NCI-H510A (cell line): ENCODE results near the gene GPR176.
A peak's percentile ranks its signal among the peaks of the same experiment; 100 is the strongest.
"Not testable (repeated sequence)": the region's sequence is repeated elsewhere in the genome, so short reads cannot be mapped to it uniquely, and the experiment has no call there.

Experiments used
- DNase-seq: peaks from one replicate; lab custom pipeline; 2025; lab: John Stamatoyannopoulos, UW

Gene GPR176

DNA sequence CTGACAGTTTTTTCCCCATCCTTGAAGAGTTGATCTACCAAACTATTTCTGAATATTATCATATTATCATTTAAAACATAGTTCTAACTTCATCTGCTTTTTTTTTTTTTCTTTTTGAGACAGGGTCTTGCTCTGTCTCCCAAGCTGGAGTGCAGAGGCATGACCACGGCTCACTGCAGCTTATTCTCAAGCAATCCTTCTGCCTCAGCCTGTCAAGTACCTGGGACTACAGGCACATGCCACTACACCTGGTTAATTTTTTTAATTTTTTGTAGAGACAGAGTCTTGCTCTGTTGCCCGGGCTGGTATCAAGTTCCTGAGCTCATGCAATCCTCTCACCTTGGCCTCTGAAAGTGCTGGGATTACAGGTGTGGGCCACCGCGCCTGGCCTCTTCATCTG is 15.2 kb upstream of the GPR176 start:
- DNase-seq: no peak

DNA sequence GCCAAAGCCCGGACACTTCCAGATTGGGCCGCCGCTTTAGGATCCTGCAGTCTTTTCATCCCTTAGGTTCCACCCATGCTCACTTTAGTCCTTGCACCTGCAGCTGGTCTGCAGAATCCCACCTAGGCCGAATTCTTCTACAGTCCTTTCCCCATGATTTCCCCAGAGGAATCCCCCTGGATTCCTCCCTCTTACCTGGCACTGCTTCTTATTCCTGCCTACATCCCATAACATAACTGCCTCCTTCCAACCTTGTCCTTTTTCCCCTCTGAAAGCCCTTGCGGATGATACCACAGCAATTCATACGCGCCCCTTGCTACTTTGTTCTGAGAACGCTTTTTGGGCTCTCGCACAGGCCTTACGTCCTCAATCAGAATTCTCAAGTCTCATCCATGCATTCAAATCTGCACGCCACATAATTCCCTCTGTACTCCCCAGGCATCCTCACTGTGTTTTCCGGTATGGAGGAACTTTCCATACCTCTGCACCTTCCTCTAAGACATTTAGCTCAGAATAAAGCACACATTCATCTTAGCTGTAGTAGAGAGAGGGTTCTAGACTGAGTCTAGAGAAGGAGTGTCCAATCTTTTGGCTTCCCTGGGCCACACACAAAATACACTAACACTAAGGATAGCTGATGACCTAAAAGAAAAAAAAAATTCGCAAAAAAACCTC is 14.5 kb upstream of the GPR176 start:
- no peak for DNase-seq

DNA sequence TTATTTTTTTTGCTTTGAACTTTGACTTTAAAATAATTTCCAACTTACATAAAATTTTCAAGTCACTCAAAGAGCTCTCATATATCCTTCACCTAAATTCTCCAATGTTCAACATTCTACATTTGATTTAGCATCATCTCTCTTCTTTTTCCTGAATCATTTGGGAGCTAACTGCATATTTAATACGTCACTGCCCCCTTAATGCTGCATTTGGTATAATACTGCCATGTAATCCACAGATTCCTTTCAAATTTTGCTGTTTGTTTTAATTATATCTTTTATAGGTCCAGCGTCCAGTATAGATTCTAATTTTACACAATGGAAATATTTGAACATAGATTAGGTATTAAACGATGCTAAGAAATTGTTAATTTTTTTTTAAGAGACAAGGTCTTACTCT is 11.5 kb upstream of the GPR176 start:
- DNase-seq: no peak

DNA sequence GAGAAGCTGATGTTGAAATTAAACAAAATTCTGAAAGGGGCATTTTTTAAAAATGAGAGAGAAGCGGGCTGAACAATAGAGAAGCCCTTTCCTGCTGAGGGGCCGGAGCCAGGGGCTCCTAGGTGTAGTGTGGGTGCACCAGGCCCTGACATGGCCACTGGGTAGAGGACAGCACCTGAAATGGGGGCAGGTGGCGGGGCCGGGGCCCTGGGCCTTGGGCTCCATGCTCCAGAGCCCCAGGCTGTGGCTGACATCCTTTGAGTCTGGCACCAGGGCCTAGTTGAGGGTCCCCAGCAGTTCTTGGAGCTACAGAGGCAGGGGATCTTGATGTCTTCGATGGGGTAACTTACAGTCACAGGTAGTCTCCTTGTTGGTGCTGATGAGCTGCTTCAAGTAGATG is 6.5 kb upstream of the GPR176 start:
- DNase-seq: no peak

DNA sequence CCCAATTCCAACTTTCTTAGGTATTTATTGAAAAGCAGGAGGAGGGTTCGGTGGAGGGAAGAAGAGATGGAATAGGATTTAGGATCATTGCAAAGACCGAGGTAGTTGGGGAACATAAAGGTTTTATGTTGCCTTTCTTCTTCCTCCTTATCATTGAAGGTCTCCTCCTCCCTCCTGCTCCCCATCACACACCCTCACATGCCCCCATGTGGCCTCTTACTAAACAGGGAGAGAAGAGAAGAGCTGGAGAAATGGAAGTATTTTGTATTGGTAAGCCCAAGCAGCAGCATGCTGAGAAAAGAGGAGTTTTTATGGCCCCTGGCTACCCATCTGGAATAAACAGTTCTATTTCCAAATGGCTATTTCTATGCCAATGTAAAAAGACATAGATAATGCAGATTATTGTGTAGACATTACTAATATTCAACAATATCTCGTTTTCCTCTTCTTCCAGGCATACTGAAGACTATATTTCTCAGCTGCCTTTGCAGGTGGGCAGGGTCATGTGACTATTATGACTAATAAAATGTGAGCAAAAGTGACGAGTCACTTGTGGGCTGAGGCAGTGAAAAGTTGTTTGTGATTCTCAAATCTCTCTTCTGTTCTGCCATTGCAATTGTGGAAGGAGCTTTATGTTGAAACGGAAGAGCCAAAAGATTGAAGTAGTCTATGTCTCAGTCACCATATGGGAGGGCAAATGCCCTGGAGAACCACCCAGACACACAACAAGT is 5.2 kb upstream of the GPR176 start:
- DNase-seq: no peak

DNA sequence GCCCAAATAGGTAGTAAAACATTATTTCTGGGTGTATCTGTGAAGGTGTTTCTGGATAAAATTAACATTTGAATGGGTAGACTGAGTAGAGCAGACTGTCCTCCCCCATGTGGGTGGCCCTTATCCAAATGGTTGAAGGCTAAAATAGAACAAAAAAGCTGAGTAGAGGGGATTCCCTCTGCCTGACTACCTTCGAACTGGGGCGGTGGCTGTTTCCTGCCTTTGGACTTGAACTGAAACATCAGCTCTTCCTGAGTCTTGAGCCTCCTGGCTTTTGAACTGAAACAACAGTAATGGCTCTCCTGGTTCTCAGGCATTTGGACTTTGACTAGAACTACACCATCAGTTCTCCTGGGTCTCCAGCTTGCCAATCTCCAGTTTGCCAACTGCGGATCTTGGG is 4.4 kb upstream of the GPR176 start:
- no peak for DNase-seq

DNA sequence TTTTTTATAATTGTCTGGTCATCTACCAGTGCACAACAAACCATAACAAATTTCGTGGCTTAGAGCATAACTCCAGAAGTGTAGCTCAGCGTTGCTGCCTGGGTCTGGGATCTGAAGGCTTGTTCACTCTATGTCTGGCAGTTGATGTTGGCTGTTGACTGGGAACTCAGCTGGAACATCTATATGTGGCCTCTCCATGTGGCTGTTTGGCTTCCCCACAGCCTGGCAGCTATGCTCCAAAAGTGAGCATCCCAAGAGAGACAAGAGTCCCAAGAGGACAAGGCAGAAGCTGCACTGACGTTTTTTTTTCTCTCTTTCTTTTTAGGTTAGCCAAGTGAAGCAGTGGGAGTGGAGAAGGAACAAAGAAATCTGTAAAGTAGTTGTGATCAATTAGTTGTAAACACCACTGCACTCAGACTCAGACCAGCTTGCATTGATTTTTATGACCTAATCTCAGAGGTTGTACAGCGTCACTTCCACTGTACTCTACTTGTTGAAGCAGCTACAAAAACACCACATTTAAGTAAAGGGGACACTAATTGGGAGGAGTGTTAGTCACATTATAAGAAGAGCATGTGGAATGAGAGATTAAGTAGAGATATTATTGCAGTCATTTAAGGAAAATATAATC is 2.5 kb upstream of the GPR176 start:
- DNase-seq: no peak

DNA sequence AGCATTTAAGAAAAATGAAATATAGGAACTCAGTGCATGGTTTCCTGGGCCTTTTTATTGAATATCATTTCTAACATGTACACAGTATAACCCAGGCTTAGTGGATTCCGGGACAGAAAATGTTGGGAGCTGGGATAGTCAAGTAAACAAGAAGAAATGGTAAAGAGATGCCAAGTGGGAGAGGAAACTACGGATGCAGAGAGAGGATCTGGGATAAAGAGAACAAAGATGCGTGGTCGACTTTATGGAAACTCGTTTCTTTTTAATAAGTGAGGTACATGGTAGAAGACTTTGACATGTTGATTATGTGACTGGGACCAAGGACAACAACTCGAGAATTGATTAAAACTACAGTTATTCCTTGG is 1.2 kb upstream of the GPR176 start:
- DNase-seq: no peak

DNA sequence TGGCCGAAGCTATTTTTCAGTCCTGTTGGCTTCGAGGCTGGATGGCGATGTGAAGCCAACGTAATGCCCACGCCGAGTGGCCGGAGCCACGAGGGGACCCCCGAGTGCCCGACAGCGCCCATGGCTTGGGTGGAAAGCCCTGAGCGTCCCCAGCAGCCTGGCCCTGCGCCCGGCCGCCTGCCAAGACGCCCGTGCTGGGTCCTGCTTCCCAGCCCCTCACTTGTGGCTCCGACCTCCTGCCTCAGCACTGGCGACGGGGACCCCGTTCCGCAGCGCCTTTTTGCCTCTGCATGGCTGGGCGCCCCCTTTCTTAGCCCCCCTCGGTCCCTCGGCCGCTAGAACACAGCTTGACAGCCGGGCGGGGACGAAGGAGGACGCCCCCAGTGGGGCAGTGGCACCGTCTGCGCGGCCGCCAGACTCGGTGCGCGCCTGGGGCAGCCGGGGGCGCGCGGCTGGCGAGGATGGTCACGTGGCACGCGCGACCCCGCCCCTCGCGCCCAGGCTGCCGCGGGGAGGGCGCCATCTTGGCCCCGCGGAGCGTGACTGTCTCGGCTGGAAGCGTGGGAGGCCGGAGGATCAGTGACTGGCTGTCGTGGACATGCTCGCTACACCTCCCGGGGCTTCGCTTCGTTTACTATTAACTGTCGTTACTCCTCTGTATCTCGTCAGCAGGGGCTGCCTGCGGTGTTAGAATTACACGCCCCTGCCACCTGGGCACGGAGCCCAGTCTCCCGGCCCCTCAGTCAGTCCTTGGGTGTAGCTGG is 626 bp upstream of the GPR176 start:
- DNase-seq: peak; percentile 32

DNA sequence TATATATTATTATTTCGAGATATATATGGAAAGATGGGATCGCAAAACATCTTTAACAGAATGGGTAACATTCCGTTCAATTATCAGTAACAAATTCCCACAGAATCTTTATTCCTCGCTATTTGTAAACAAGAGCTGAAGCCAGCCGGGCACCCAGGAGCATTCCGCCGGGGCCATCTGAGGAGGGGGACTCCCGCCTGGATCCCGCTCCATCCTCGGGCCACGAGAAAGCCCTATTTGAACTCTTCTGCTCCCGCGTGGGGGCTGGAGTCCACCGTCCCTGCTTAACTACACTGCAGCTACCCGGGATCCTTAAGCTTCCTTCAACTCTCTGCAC is 687 bp downstream of the GPR176 start:
- no peak for DNase-seq

DNA sequence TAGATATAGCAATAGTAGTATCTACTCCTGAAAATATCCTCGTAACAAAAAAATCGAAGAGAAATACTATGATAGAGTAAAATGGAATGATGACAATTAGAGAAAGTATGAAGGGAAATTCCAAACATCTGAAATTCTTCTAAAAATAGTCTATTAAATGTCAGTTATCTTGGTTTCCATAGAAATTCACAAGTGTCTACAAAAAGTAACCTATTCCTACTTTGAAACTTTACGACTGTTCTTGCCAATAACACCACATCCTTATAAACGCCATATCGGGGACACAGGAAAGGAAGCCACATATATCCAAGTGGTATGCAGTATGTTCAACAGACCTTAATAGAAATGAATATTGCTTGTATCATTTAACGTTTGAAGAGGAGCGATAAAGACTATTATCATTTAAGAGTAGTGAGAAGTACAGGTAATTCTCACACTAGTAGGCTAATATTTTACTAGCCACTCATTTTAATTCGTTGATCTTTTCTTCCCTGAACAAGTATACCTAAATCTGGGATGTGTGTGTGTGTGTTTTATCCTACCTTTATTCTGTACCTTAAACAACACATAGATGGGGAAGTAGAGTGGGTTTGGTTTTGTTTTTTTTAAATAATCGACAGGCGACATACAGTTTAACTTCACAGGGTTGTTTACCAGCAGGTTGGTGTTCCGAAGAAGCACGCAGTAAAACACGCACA is 1.2 kb downstream of the GPR176 start:
- no peak for DNase-seq

DNA sequence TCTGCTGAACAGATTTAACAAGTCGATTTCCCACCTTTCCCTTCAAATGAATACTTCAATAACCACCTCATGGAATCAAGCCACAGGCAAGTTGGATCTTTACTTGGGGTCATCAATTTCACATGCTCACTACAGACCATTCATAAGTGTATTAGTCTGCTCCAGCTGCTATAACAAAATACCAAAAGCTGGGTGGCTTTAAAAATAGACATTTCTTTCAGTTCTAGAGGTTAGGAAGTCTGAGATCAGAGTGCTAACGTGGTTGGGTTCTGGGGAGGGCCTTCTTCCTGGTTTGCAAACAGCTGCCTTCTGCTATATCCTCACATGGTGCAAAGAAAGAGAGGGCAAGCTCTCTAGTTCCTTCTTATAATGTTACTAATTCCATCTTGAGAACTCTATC is 5.1 kb downstream of the GPR176 start:
- DNase-seq: no peak

DNA sequence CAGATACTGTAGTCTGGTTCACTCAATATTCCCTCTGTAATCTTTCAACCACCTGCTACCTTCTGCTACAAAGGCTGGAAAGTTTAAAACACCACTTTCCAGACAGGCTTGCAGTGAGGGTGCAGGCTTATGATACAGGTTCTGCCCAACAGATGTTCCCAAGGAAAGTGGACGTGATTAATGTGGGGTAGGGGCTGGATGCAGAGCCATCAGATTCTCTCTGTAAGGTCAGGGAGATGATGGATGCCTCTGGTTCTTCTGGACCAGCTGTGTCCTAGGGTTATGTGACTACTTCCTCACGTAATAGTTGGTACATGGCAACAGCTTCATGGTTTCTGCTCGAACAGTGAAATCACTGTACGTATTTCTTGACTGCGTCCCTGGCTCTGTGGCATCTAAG is 11.1 kb downstream of the GPR176 start:
- no peak for DNase-seq

DNA sequence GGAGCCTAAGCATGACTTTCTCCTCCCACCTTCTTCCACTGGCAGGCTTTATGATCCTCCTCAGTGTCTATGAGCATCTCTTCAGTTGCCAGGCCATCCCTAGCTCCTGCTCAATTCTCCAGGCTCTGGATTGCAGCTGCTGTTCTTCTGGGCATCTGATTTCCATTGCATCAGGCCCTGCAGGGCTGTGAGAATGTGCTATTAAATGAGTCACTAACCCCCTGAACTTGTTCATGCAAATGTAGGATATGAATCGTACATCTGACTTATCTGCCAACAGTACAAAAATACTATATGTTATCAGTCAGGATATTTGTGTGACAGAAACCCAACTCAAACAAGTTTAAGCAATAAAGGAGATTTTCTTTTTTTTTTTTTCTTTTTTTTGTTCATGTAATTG is 11.9 kb downstream of the GPR176 start:
- DNase-seq: no peak

DNA sequence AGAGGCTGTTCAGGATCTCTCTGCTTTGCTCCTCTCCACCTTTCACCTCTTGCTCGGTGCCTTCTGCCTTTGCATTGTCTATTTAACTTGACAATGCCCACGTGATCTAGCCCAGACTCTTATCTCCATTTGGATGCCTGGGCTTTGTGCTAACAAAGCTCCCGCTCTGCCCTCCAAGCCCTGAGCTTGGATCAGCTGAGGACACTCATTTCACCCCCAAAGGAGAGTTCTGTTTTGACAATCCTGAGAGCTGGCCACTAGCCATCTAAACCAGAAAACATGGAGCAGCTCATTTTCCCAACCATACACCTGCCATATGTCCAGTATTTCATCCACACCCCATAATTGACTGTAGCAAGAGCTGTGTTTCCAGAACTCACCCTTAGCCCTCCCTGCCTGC is 12.8 kb downstream of the GPR176 start:
- DNase-seq: no peak

DNA sequence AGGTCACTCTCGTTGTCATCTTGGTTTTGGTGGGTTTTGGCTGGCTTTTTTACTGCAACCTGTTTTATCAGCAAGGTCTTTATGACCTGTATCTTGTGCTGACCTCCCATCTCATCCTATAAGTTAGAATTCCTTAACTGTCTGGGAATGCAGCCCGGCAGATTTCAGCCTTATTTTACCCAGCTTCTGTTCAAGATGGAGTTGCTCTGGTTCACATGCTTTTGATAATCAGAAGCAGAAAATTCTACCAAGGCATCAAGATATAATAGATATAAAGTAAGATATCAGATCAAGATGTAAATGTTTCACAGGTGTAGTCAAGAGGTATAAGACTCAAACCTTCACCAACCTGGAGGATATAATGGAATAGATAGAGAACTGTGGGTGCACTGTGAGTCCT is 16.0 kb downstream of the GPR176 start:
- DNase-seq: no peak

DNA sequence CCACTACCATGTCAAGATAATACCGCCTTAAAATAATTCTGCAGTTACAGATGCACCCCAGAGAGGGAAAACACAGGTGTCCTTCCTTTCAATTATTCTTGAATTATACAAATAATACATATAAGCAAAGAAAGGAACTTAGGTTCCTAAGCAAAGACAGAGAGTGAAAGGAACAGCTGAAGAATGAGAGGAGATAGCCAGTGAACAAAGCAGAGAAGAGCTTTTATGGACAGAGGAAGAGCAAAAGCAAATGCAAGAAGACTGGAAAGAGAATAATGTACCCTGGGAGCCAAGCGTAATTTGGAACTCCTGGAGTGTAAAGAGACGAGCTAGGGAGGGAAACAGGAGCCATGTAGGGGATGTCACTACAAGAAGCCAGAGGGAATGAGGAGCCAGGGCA is 21.7 kb downstream of the GPR176 start:
- no peak for DNase-seq

DNA sequence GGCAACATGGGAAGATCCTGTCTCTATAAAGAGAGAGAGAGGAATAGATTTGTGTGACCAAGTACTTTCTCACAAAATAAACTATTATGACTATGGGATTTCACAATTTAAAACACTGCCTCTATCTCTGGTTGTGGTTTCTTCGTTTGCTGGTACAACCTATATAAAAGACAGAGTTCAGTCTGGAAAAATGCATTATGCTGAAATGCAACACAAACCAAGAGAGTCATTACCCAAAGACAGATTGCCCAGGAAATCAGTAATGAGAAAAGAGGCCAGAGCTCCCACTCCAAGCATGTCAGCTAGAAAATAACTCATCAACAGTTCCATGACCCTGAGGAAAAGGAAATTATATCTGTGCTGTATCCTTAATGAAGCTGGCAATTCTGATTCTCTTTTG is 23.2 kb downstream of the GPR176 start:
- no peak for DNase-seq

DNA sequence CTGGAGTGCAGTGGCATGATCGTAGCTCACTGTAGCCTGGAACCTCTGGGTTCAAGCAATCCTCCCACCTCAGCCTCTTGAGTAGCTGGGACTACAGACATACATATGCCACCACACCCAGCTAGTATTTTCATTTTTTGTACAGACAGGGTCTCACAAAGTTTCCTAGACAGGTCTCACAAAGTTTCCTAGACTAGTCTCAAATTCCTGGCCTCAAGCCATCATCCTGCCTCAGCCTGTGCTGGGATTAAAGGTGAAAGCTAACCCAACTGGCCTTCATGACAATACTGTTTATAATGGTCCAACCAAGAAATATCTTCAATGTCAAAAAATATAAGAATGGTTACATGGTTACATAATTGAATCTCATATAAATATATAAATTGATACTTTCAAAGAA is 24.0 kb downstream of the GPR176 start:
- no peak for DNase-seq

DNA sequence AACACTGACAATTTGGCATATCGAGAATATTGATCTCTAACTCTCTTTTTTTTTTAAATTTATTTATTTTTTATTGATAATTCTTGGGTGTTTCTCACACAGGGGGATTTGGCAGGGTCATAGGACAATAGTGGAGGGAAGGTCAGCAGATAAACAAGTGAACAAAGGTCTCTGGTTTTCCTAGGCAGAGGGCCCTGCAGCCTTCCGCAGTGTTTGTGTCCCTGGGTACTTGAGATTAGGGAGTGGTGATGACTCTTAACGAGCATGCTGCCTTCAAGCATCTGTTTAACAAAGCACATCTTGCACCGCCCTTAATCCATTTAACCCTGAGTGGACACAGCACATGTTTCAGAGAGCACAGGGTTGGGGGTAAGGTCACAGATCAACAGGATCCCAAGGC is 27.0 kb downstream of the GPR176 start:
- not testable (repeated sequence) for DNase-seq

DNA sequence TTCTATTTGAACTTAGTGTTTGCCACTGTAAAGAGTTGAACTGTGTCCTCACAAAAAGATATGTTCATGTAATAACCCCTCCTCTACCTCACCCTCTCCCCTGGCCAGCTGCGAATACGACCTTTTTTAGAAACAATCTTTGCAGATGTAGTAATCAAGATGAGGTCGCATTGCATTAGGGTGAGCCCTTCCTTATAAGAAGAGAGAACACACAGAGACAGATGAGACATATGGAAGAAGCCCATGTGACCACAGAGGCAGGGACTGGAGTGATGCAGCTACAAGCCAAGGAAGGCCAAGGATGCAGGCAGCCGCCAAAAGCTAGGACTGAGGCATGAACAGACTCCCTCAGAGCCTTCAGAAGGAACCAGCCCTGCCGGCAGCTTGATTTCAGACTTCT is 27.6 kb downstream of the GPR176 start:
- DNase-seq: no peak

DNA sequence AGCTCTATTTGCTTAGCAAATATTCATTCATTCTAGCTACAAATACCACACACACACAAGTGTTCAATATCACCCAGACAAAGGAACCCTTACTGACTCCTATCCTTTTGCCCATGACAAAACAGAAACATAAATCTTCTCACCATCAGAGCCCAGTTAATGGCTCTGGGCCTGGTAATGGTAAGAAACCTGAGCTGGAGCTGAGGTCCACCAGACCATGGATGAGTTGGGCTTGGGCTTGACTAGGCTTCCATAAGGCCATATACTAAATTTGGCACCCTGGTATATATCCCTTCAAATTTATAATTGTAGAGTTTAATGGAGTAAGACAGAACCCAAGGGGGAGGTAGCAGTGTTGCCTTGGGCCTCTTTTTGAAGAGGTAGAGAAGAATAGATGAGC is 29.4 kb downstream of the GPR176 start:
- DNase-seq: no peak
